PFSK-1 (cell line): ENCODE data around the gene SEPTIN2.

Experiments
- POLR2AphosphoS5 ChIP-seq: IDR thresholded peaks from 2 replicates; pipeline ENCODE4 v1.6.1; 2012; ENCODE audit warnings: low read depth, mild to moderate bottlenecking, control low read depth, low read length, moderate library complexity
- SIN3A ChIP-seq: IDR thresholded peaks from 2 replicates; pipeline ENCODE4 v1.6.1; 2012; ENCODE audit warnings: mild to moderate bottlenecking, low read length, moderate library complexity, borderline replicate concordance; ENCODE audit not compliant: insufficient read depth
- TAF1 ChIP-seq: IDR thresholded peaks from 2 replicates; pipeline ENCODE4 v1.6.1; 2012; ENCODE audit warnings: low read length, control low read depth, borderline replicate concordance; ENCODE audit not compliant: insufficient read depth
- TF ChIP-seq, protein P1 (sequence below), 2 experiments: IDR thresholded peaks; 2 replicates each; pipeline versions ENCODE4 v1.6.1 to v1.8.0; 2011 to 2012; ENCODE audit warnings: low read depth in 2 of 2, low read length in 2 of 2, control low read depth in 1 of 2, inconsistent platforms in 1 of 2, mild to moderate bottlenecking in 1 of 2, moderate library complexity in 1 of 2; ENCODE audit not compliant: insufficient read depth in 1 of 2

DNA sequence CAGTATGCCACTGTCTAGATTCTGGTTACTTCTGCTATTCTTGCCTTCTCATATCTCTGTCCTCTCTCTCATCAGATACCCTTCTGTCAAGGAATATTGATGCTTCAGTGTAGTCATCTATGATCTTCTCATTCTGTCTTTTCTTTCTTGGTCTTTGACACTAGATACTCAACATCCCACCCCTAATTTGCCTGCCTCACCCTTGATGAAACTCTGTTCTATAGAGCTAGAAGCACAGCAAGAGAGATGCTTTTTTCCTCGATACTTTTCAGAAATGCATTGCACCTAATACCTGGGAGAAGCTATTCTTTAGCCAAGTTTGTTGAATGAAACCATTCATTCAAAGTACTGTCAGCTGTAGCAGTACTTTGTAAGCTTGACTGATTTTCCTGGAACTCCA is 9.5 kb downstream of the SEPTIN2 start:
- no peak for TF ChIP-seq POLR2AphosphoS5
- no peak for TF ChIP-seq SIN3A
- TF ChIP-seq, protein P1, sequence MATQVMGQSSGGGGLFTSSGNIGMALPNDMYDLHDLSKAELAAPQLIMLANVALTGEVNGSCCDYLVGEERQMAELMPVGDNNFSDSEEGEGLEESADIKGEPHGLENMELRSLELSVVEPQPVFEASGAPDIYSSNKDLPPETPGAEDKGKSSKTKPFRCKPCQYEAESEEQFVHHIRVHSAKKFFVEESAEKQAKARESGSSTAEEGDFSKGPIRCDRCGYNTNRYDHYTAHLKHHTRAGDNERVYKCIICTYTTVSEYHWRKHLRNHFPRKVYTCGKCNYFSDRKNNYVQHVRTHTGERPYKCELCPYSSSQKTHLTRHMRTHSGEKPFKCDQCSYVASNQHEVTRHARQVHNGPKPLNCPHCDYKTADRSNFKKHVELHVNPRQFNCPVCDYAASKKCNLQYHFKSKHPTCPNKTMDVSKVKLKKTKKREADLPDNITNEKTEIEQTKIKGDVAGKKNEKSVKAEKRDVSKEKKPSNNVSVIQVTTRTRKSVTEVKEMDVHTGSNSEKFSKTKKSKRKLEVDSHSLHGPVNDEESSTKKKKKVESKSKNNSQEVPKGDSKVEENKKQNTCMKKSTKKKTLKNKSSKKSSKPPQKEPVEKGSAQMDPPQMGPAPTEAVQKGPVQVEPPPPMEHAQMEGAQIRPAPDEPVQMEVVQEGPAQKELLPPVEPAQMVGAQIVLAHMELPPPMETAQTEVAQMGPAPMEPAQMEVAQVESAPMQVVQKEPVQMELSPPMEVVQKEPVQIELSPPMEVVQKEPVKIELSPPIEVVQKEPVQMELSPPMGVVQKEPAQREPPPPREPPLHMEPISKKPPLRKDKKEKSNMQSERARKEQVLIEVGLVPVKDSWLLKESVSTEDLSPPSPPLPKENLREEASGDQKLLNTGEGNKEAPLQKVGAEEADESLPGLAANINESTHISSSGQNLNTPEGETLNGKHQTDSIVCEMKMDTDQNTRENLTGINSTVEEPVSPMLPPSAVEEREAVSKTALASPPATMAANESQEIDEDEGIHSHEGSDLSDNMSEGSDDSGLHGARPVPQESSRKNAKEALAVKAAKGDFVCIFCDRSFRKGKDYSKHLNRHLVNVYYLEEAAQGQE (IDR thresholded peaks at IDR 0.05; ENCODE audit: insufficient read depth in 1 of 2, low read depth in 2 of 2, low read length in 2 of 2) = no peak
- no peak for TF ChIP-seq TAF1
